ENCODE results near the gene BLOC1S5. TPM values are rescaled to one million over a fixed set of nuclear protein-coding genes. Genes with fewer than 3 reads are reported as not detected.
A peak's percentile ranks its signal among the peaks of the same experiment; 100 is the strongest.

BLOC1S5 gene
- total and polyA plus RNA-seq, 9 of the 15 experiments (the other 6 are each of a cell fraction or from before 2014, with no cell fraction given), result 8.5 to 41.0 (median 27.7) TPM

- TF ChIP-seq HMG20B (CRISPR knock-in tag; IDR thresholded peaks at IDR 0.05) (no peak), AFF4 (CRISPR knock-in tag; IDR thresholded peaks at IDR 0.05) (no peak; the same call in 1 of the 2 replicates), HOXB6 (CRISPR knock-in tag; IDR thresholded peaks at IDR 0.05; ENCODE audit: borderline replicate concordance) (no peak), SUPT5H (IDR thresholded peaks at IDR 0.05) (no peak), MTA3 (IDR thresholded peaks at IDR 0.05; ENCODE audit: borderline replicate concordance) (peak; percentile 93), CHAMP1 (IDR thresholded peaks at IDR 0.05) (peak; percentile 97), MTA1 (IDR thresholded peaks at IDR 0.05; ENCODE audit: borderline replicate concordance) (peak; percentile 89), PRMT5 (CRISPR knock-in tag; IDR thresholded peaks at IDR 0.05) (no peak), GTF2E2 (tag; IDR thresholded peaks at IDR 0.05) (no peak), FOS (IDR thresholded peaks at IDR 0.05; ENCODE audit: extremely low read depth, insufficient read length) (peak; percentile 74), NUFIP1 (IDR thresholded peaks at IDR 0.05; ENCODE audit: partially characterized antibody) (no peak), SAFB2 (IDR thresholded peaks at IDR 0.05; ENCODE audit: borderline replicate concordance, low read depth, low read length, severe bottlenecking) (no peak), ZNF639 (CRISPR knock-in tag; conservative IDR thresholded peaks at IDR 0.05 in 1 of 2, IDR thresholded peaks at IDR 0.05 in 1 of 2) (peak in 1 of 2 experiments; percentile 59; a peak in 1 of 4 replicates), TSHZ1 (CRISPR knock-in tag; IDR thresholded peaks at IDR 0.05) (no peak), CC2D1A (IDR thresholded peaks at IDR 0.05) (0 out of 2 replicates have a peak, but pooled peaks have one; percentile 43), TBP (optimal IDR thresholded peaks at IDR 0.05; ENCODE audit: low read depth, low read length) (no peak)
Observed at GRCh38 chr6:7974938-7975763, 89.0 kb downstream of the BLOC1S5 start (continued).
